ENCODE measurements around the gene EIF4B. TPM values are rescaled to one million over a fixed set of nuclear protein-coding genes. Genes with fewer than 3 reads are reported as not detected.

EIF4B gene
- total RNA-seq, 4 donors from 2014 or later = 404 to 559 (median 485) TPM

- Histone ChIP-seq H3K4me3 (peak overlapping the region; percentile 74), H3K27ac (peak overlapping the region; percentile 99), H3K27me3 (no peaks in the 10 kb centered on the region), H3K4me1 (peaks cover 61% of the 10 kb centered on the region), H3K9me3 (no peaks in the 10 kb centered on the region), H3K36me3 (peaks cover 9% of the 10 kb centered on the region)
- no peak for TF ChIP-seq EP300 (IDR thresholded peaks at IDR 0.05)
- no peak for TF ChIP-seq POLR2AphosphoS5 (IDR thresholded peaks at IDR 0.05)
- no peak for TF ChIP-seq POLR2A (IDR thresholded peaks at IDR 0.05)
- TF ChIP-seq CTCF (IDR thresholded peaks at IDR 0.05) = no peak
- no peak for DNase-seq (ENCODE audit: low spot score in 2 of 2)
- WGBS = 49% methylated on average over 4 of the region's 4 CpGs
These were observed 38.8 kb downstream of the EIF4B start for GRCh38 chr12:53044896-53045695.

GRCh38 chr12:53045696-53046045 lies 39.4 kb downstream of the EIF4B start:
- WGBS = 42% methylated on average over 5 of the region's 5 CpGs
- H3K4me1 ChIP-seq = peaks cover 67% of the 10 kb centered on the region
- peak overlapping the region; percentile 99 for H3K27ac ChIP-seq
- peaks cover 4% of the 10 kb centered on the region for H3K36me3 ChIP-seq
- no peaks in the 10 kb centered on the region for H3K27me3 ChIP-seq
- DNase-seq (ENCODE audit: low spot score in 2 of 2) = no peak
- TF ChIP-seq POLR2A (IDR thresholded peaks at IDR 0.05) (no peak), EP300 (IDR thresholded peaks at IDR 0.05) (no peak), POLR2AphosphoS5 (IDR thresholded peaks at IDR 0.05) (no peak), CTCF (IDR thresholded peaks at IDR 0.05) (no peak)
- H3K4me3 ChIP-seq = peak overlapping the region; percentile 74
- H3K9me3 ChIP-seq = no peaks in the 10 kb centered on the region

- Histone ChIP-seq H3K27ac (peak overlapping the region; percentile 99), H3K36me3 (peaks cover 4% of the 10 kb centered on the region), H3K4me1 (peaks cover 74% of the 10 kb centered on the region), H3K27me3 (no peaks in the 10 kb centered on the region), H3K4me3 (peak overlapping the region; percentile 74), H3K9me3 (no peaks in the 10 kb centered on the region)
- peak; percentile 42 to 95 (median 90) for TF ChIP-seq POLR2AphosphoS5 (IDR thresholded peaks at IDR 0.05)
- no peak for TF ChIP-seq CTCF (IDR thresholded peaks at IDR 0.05)
- TF ChIP-seq POLR2A (IDR thresholded peaks at IDR 0.05) = peak; percentile 83 to 98
- DNase-seq (ENCODE audit: low spot score in 2 of 2) = peak; percentile 94 to 95
- WGBS = 0% methylated on average over 30 of the region's 44 CpGs
These were observed 40.5 kb downstream of the EIF4B start for GRCh38 chr12:53046655-53047220.

- Histone ChIP-seq H3K4me3 (peak overlapping the region; percentile 74), H3K27ac (peak overlapping the region; percentile 99), H3K4me1 (peaks cover 80% of the 10 kb centered on the region), H3K27me3 (no peaks in the 10 kb centered on the region), H3K9me3 (no peaks in the 10 kb centered on the region), H3K36me3 (peaks cover 4% of the 10 kb centered on the region)
- TF ChIP-seq POLR2A (IDR thresholded peaks at IDR 0.05) (peak in 1 of 2 donors; percentile 59), EP300 (IDR thresholded peaks at IDR 0.05) (no peak), CTCF (IDR thresholded peaks at IDR 0.05) (peak; percentile 7), POLR2AphosphoS5 (IDR thresholded peaks at IDR 0.05) (peak in 1 of 3 donors; percentile 46)
- 2% methylated on average over 49 of the region's 94 CpGs for WGBS
- peak; percentile 90 to 92 for DNase-seq (ENCODE audit: low spot score in 2 of 2)
These were observed 41.2 kb downstream of the EIF4B start for GRCh38 chr12:53047221-53048032.

Measured in suprapubic skin (tissue), 4 donors.